HG02798 (cell line): Measurements from ENCODE around the gene PCBP3.

Source experiments
- ATAC-seq: cut with Tn5 transposase; IDR thresholded peaks from one replicate; pipeline ENCODE4 v1.9.1; 2021; ENCODE audit warnings: mild to moderate bottlenecking; ENCODE audit not compliant: unreplicated experiment, poor library complexity

PCBP3 gene

DNA sequence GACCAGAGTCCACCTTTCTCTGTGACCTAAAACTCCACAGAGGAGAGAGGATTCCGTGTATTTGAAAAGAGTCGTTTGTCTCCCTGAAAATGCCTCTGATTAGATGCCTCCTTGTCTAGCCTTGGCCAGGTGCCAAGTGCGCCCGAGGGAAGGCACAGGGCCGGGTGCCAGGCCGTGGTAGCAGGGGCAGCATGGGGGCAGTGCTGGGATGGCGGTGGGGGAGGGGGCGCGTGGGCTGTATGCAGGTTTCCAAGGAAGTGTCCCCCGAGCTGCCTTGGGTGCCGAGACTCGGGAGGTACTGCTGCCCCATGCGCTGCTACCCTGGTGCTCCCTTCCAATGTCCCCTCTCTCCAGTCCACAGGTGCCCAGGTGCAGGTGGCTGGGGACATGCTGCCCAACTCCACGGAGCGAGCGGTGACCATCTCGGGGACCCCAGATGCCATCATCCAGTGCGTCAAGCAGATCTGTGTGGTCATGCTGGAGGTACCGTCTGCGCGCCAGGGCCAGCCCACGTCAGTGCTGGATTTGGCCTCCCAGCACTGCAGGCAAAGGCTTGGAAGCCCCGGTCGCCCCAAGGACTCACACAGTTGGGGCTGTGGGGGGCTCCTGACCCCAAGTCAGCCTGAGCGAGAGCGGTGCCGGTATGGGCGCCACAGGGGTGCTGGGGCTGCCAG lies 267.2 kb downstream of the PCBP3 start:
- ATAC-seq: no peak

DNA sequence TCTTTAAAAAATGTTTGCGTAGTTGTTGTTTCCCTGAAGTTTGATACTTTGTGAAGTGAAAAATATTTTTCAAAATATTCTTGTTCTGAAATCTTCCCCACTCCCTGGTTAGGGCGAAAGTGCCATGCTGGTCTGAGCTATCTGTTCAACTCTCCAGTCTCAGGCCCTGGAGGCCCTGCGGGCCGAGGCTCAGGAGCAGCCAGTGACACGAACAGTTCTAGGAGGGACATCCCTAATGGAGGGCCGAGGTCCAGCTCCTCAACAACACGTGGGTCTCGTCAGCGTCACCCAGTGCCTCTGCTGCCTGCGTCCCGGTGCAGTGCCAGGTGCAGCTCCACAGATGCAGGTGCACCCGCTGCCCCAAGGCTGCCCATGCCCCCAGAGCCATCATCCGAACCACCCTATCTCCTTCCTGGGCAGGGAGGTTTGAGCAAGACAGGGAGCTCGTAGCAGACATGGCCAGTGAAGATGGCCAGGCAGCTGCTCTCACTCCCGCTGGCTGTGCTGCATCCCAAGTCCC lies 268.3 kb downstream of the PCBP3 start:
- ATAC-seq: no peak

DNA sequence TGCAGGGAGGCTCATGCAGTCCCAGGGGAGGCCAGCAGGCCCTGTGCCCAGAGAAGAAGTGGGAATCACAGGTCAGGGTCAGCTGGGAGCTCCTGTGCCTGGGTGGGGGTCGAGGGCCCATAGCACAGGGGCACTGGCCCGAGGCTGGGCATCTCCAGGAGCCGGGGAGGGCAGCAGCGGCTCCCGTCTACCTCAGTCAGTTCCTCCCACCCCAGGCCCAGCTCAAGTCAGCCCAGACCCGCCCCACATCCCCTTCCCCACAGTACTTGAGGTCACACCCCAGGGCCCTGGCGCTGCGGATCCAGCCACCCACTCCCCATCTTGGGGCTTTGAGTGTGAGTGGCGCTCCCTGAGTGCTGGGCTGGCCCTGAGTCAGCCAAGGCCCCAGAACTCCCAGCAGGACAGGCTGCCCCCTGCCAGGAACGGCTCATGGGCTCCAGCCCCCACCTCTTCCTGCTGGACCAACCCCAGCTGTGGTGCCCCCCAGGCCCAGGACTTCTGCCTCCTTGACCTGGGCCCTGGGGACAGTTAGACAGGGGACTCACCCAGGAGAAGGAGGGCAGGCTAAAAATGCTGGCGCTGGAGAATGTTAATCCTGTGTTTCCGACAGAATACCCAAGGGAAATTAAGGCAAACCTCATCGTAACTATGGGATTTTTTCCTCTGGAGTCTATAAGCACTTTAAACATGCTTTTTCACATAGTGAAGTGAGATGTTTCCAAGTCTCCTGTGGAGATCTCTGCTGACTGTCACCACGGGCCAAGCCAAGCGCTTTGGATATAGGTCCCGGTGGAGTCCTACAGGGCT lies 269.3 kb downstream of the PCBP3 start:
- no peak for ATAC-seq

DNA sequence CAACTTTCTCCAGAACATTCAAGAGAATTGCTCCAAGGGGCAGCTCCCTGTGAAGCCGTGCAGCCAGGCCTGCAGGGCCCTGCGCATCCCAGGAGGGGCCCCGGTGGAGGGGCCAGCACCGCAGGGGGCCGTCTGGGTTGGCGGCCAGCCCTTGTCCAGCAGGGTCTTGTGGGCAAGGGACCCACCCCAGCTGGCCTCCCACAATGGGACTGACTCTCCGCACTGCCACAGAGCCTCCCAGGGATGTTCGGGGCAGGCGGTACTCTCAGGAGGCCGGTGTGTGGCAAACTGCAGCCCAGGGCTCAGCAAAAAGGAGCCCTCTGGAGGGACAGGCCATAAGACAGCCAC lies 269.9 kb downstream of the PCBP3 start:
- ATAC-seq: no peak

DNA sequence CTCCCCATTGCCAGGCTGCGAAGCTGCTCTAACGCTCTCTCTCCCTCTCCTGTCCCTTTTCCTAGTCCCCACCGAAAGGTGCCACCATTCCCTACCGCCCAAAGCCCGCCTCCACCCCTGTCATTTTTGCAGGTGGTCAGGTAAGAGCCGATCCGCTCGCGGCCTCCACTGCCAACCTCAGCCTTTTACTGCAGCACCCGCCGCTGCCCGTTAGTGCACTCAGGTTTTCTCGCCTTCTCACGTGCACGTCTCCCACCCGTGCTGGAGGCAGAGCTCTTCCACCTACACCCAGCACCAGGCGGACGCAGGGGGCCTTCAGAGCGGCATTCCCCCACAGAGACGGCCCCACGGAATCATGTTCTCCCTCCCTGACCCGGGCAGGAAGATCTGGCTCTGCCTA lies 270.4 kb downstream of the PCBP3 start:
- no peak for ATAC-seq

DNA sequence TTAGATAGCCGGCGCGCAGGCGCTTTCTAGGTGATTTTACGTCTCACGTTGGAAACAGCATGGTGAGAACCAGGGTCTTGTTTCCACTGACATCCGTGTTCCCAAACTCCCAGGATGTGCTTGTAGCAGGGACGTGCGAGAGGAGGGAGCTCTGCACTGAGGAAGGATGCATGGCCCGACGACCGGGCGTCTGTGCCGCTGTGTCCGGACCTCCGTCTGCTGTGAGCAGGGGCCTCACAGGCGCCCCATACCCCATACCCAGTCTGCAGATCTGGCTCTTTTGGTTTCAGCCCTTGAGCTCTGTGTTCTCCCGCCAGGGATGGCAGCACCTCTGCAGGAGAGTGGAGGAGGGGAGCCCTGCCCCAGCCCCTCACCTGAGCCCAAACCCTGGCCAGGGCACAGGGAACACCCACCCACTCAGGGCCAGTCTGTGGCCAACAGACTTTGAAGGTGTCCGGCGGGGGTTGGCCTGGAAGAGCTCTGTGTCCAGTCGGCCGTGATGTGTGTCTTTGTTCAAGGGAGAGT lies 270.9 kb downstream of the PCBP3 start:
- no peak for ATAC-seq

DNA sequence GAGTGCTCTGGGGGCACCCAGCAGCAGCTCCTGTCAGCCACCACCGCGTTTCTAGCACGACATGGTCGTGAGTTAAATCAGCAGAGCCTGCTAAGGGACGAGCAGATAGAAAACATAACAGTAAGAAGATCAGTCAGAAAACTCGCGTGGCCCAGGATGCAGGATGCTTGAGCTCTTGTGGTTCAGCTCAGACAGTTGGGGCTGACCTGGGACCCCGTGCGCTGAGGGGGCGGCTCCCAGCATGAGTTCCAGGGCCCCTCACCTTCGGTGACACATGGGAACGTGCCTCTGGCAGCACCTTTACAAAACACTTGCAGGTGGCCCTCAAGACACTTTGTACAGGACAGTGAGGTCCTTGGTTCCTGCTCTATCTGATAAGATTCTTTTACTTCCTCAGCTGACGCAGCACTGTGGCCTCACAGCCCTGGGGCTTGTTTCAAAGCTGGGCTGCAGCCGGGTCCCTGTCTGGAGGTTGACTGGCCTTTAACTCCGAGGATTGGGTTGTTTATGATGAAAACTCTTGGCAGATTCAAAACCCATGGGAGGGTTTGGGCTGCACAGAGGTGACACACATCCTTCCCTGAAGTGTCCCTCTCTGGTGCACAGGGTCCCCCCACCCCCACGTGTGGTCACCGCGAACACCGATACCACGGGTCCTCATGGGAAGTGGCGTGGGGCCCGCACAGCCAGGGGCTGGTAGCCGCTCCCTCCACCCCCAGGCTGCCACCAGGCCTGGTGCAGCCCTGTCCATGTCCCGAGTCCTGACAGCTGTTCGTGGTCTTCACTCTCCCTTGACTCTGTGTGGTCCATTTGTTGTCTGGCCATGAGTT lies 272.7 kb downstream of the PCBP3 start:
- ATAC-seq: no peak

DNA sequence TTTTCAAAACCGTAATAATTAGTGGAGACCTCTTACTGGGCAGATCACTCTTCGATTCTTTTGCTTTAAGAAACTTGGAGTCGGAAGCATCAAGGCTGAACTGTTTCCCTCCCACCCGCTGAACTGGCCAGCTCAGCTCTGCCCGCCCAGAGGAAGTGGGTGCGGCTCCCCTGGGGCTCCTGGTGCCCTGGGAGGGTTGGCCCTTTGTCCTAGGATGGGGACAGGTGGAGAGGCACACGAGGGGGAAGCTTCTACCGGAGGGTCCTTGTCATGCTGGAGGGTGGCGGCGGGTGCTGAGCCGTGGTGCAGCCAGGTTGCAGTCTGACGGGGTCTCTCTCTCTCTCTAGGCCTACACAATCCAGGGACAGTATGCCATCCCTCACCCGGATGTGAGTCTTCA lies 273.7 kb downstream of the PCBP3 start:
- no peak for ATAC-seq

DNA sequence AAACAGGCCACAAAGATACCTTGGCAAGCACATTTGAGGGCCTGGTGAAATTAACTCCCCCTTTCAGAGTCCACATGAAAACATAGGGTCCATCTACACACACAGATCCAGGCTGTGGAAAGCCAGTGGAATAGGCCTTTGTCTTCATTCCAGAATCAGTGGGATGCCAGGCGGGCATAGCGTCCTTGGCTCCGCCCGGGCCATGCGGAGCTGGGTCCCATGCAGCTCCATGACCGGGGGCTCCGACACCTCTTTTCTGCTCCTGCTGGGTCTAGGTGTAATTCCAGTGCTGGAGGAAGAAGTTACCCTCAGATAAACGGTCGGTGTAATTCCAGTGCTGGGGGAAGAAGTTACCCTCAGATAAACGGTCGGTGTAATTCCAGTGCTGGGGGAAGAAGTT lies 274.5 kb downstream of the PCBP3 start:
- no peak for ATAC-seq

DNA sequence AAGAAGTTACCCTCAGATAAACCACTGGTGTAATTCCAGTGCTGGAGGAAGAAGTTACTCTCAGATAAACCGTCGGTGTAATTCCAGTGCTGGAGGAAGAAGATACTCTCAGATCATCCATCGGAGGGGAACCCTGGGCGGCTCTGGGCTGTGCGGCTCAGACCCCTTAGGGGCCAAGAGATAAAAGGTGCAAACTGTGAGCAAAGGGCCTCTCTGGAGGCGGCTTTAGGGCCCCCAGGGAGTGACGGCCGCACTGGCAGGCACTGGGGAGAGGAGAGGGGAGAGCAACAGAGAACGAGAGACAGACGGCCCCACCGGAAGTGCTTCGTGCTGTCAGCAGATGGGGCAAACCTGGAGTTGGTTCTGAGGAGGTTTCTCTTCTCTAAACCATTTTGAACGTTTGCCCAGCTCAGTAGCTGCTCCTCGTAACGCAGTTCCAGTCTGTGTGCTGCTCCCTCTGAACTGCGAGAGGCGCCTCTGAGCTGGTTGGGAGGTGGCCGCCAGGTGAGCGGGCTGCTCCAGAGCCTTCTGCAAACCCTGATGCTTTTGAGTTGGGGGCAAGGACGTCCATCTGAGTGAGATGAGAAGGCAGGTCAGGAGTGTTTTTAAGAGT lies 275.4 kb downstream of the PCBP3 start:
- no peak for ATAC-seq

DNA sequence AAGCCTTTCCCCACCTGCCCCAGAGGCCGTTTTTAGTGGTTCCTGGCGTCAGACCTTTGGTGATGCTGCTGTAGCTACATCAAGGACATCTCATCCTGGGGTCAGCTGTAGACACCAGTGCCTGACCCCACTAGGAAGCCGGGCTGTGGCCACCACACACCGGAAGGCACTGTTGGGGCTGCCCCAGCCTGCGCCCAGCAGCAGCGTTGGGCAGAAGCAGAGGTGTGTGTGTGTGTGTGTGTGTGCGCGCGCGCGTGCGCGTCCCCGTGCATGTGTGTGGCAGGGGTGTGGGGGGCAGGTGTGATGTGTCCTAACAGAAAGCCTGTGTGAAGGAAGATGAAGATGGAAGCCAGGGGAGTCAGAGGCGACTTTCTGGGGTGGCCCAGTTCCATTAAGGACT lies 276.1 kb downstream of the PCBP3 start:
- ATAC-seq: no peak

DNA sequence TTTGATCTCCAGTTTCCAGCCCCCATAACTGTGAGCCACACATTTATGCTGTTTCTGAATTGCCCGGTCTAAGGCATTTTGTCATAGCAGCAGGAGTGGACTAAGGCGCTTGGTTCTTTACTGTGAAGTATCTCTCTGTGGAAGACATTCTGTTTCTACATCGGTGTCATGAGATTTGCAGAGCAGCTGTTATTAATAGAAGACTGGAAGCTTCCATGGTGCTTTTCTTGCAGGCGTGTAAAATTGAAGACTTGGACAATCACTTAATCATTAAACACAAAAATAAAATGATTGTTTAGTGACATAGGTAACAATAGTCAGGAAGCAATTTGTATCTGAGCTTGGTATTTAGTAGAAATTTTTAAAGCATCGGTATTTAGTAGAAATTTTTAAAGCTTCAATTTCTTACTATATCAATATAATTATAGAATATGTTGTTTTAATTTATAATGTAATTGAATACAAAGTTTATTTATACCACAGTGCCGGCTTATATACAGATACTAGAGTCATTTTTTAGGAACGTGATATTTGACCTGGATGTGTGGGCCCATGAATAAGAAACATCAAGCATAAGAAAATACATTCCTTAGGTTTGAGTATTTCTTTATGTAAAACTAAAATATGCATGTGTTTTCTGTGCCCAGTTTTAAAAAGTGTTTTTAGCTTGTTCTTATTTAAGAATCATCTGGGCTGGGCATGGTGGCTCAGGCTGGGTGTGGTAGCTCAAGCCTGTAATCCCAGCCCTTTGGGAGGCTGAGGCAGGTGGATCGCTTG lies 277.5 kb downstream of the PCBP3 start:
- ATAC-seq: no peak

DNA sequence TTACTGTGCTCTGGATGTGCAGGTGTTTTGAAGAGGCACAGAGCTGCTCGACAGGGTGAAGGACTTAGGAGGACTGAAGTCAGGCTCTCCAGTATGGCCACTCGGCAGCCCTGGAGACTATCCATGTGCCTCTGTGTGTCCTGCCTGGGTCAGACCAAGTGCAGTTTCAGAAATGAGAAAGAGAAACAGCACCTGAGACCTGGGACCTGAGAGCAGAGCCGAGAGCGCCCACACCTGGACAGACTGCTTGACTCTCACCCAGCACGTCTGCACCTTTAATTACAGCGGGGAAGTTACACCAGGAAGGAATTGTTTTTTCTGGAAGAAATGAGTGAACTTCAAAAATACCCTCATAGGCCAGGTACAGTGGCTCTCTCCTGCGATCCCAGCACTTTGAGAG lies 278.4 kb downstream of the PCBP3 start:
- no peak for ATAC-seq

DNA sequence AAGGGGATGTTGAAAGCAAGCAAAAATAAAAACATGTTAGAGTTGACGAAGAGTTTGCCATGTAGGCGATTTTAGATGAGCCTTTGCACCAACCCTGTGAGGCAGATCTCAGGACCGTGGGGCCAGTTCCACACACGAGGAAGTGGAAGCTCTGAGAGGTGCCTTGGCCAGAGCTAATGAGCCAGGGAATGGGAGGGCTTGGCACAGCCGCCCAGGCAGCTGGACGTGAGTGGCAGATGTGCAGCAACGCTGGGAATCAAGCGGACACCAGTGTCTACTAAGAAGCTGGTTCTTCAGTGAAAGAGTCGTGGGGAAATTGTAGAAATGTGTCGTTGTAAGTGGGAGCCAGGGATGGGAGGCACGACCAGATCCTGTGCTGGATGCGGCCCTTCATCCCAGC lies 279.1 kb downstream of the PCBP3 start:
- ATAC-seq: no peak

DNA sequence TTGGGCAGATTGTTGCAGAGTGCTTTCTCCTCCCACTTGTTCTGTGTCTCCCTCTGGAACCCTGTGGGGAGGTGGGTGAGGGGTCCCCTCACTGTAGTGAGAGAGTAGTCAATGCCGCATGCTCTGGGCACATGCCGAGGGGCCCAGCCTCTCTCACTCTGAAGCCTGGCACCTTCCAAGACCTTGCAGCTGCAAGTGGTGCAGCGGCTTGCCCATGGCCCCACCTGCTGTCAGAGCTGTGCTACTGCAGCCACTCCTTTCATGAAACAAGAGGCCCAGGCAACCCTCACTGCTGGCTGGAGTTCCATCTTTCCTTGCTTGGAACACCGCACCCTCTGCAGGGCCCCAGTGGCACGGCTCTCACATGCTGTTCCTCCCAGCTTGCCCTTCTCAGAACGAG lies 279.6 kb downstream of the PCBP3 start:
- no peak for ATAC-seq

DNA sequence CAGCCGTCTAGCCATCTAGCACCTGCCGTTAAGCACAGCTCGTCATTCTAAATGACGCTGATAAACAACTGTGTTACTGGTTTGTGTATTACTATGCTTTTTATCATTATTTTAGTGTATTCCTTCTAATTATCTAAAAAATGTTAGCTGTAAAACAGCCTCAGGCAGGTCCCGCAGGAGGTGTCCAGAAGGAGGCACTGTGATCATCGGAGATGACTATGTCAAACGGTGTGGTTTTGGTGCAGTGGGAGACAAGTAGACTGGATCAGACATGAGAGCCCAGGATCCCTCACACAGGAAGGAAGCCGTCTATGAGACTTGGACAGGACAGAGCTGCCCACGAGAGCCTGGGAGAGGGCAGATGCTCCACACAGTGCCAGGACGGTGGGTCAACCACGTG lies 282.8 kb downstream of the PCBP3 start:
- ATAC-seq: no peak

DNA sequence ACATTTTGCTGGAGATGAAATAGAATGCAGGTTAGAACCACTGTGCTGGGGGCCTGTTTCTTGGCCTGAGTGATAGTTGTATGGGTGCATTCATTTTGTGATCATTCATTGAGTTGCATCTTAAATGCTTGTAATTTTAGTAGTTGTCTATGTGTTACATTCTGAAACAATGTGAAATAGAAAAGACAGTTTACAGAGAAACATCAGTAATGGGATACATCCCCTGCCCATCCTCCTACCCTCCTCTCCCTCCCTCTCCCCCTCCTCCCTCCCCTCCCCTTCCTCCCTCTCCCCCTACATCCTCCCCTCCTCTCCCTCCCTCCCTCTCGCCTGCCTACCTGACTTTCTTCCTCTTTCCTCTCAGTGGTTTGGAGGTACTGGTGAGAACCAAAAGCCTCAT lies 283.5 kb downstream of the PCBP3 start:
- ATAC-seq: no peak

DNA sequence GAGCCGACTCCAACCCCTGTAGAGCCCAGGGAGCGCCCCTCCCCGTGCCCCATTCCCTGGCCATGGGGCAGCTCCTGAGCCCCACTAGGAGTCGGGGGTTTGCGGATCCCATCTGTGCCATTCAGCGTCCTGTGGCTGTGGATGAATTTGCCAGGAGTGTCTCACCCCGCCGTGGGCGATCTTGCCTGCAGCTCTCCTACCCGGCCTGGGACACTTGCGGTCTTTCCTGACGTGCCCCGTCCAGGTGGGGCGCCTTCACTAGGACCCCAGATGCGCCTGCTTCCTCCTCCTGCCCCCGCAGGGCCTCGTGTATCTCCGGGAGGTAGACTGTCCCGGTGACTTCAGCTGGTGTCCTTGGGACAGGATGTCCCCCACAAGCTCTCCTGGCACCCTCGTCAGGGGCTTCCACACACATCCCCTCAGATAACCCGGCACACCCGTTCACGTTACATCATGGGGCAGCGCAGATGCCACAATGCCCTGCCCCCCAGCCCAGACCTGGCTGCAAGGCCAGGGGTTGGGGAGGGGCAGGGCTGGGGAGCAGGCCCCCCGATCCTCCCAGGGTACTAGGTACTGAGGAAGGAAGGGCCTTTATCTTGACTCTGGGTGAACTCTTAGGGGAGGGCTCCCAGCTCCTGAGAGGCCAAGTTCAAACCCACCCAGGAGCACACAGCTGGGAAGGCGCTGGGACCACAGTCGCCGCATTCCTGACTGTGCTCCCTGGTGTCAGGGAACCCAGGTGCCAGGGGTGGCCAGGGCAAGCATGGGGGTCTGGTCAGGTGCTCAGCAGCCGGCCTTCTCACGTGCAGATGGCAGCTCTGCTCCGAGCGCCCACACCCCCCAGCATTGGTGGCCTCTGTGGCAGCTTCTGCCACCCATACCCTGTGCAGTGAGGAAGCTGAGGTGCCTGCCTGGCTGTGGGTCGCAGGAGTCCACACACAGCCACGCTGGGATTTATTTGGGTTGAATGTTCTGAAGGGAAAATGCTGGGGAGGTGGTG lies 284.6 kb downstream of the PCBP3 start:
- no peak for ATAC-seq
